ENCODE results near the gene ZNF385A. TPM values are rescaled to one million over a fixed set of nuclear protein-coding genes. Genes with fewer than 3 reads are reported as not detected.
A peak's percentile ranks its signal among the peaks of the same experiment; 100 is the strongest.

Gene ZNF385A
- total and polyA plus RNA-seq, 2 donors (not counting 3 experiments of a cell fraction or from before 2014, with no cell fraction given), result 1.6 to 7.9 TPM

- FAIRE-seq (peak; percentile 82), DNase-seq (ENCODE audit: low read depth, low spot score) (peak; percentile 68)
- no peak overlapping the region for H3K9ac ChIP-seq (replicated peaks; ENCODE audit: extremely low read depth, insufficient read depth, low read length)
- no peak overlapping the region for H3K27ac ChIP-seq (ENCODE audit: insufficient read depth, low read depth, low read length)
- no peaks in the 10 kb centered on the region for H3K9me3 ChIP-seq (replicated peaks; ENCODE audit: control insufficient read depth, insufficient read depth, low read length)
- peaks cover 9% of the 10 kb centered on the region for H3K4me1 ChIP-seq (ENCODE audit: control insufficient read depth, extremely low read depth, insufficient read depth, low read length)
- H3K79me2 ChIP-seq (ENCODE audit: control insufficient read depth, insufficient read depth, low read length), result peaks cover 75% of the 10 kb centered on the region
- intact Hi-C loops (cut with micrococcal nuclease), result loop anchor here (1.0 kb wide), 2 partner anchors 31 to 35 kb away; no protein-coding TSS in a partner anchor
- H3K36me3 ChIP-seq (ENCODE audit: control insufficient read depth in 2 of 2, extremely low read depth in 1 of 2, insufficient read depth in 2 of 2, low read length in 2 of 2), result peaks cover 85 to 87% of the 10 kb centered on the region in 2 experiments
- CTCF ChIA-PET, result interaction anchor here (0.6 to 12.1 kb wide), 11 partner anchors 8 to 38 kb away, joined by 3 to 517 read pairs (median 3); partner anchors contain the start of gene ITGA5
- TF ChIP-seq POLR2AphosphoS5 (IDR thresholded peaks at IDR 0.05; ENCODE audit: insufficient read depth, low read depth, low read length) (no peak), MYC (IDR thresholded peaks at IDR 0.05; ENCODE audit: low read depth, low read length) (no peak), POLR2A (IDR thresholded peaks at IDR 0.05; ENCODE audit: low read depth, low read length) (no peak), GATA2 (IDR thresholded peaks at IDR 0.05; ENCODE audit: insufficient read depth, insufficient read length, low read depth, low read length) (no peak), FOS (IDR thresholded peaks at IDR 0.05; ENCODE audit: borderline replicate concordance, insufficient read depth, low read length) (no peak), MAX (IDR thresholded peaks at IDR 0.05; ENCODE audit: insufficient read depth, insufficient read length) (no peak), CTCF (IDR thresholded peaks at IDR 0.05; ENCODE audit: extremely low read depth in 1 of 2, insufficient read depth in 1 of 2, low read depth in 1 of 2, low read length in 2 of 2) (peak; percentile 83 to 94)
- no peaks in the 10 kb centered on the region for H3K9me1 ChIP-seq (replicated peaks; ENCODE audit: control insufficient read depth, extremely low read depth, insufficient read depth, low read length)
- no peaks in the 10 kb centered on the region for H4K20me1 ChIP-seq (replicated peaks; ENCODE audit: control insufficient read depth, extremely low read depth, insufficient read depth, low read length)
- POLR2A ChIA-PET, result no interaction called here
- H3K27me3 ChIP-seq (ENCODE audit: control insufficient read depth in 2 of 2, insufficient read depth in 2 of 2, low read length in 2 of 2), result no peaks in the 10 kb centered on the region
- dilution Hi-C loops (cut with MboI; ENCODE audit: extremely low pct_ligation_motif_present, low sequenced_read_pairs), result no loop called here
- no peak overlapping the region for H2AFZ ChIP-seq (ENCODE audit: low read depth, low read length)
- no peak overlapping the region for H3K4me2 ChIP-seq (ENCODE audit: insufficient read depth, low read length)
- no peak overlapping the region for H3K4me3 ChIP-seq (replicated peaks in 1 of 3; ENCODE audit: insufficient read depth in 1 of 3, low read depth in 1 of 3, low read length in 3 of 3)
- BruUV-seq (replicated peaks), result no TSS peak
Measured at GRCh38 chr12:54404061-54405004, 19.8 kb upstream of the ZNF385A start.

All from endothelial cell of umbilical vein (primary cell).